NCI-H510A treated with DMSO at 0.1 percent for 48 hours (cell line): Measurements from ENCODE around the gene PKP2.

ENCODE experiments used
- DNase-seq: peaks from one replicate; lab custom pipeline; 2025; lab: John Stamatoyannopoulos, UW

PKP2 gene

GRCh38 chr12:32896432-32897280, at the start of gene PKP2:
TSS of gene PKP2 (minus strand) at chr12:32896777. CDS start at chr12:32896731, 46 bp downstream.
- peak; percentile 72 for DNase-seq

- DNase-seq = no peak
Measured at GRCh38 chr12:32944195-32944594, 47.6 kb upstream of the PKP2 start.

GRCh38 chr12:32939801-32940200, 43.2 kb upstream of the PKP2 start:
- no peak for DNase-seq

GRCh38 chr12:32926963-32927362, 30.4 kb upstream of the PKP2 start:
- DNase-seq = no peak

- no peak for DNase-seq
Measured at GRCh38 chr12:32926356-32926755, 29.8 kb upstream of the PKP2 start.

- no peak for DNase-seq
Measured at GRCh38 chr12:32922546-32923297, 26.1 kb upstream of the PKP2 start.

- no peak for DNase-seq
Measured at GRCh38 chr12:32921397-32921796, 24.8 kb upstream of the PKP2 start.

GRCh38 chr12:32920506-32921085, 24.0 kb upstream of the PKP2 start:
- DNase-seq = no peak

GRCh38 chr12:32918890-32919801, 22.6 kb upstream of the PKP2 start:
- DNase-seq = no peak

GRCh38 chr12:32917094-32917611, 20.6 kb upstream of the PKP2 start:
- DNase-seq = no peak

GRCh38 chr12:32907898-32908476, 11.4 kb upstream of the PKP2 start:
- no peak for DNase-seq

- DNase-seq = no peak
Measured at GRCh38 chr12:32907166-32907565, 10.6 kb upstream of the PKP2 start.

GRCh38 chr12:32906399-32907165, 10.0 kb upstream of the PKP2 start:
- DNase-seq = no peak

- no peak for DNase-seq
Measured at GRCh38 chr12:32903763-32904162, 7.2 kb upstream of the PKP2 start.

GRCh38 chr12:32903318-32903717, 6.7 kb upstream of the PKP2 start:
- DNase-seq = no peak

GRCh38 chr12:32902287-32902997, 5.9 kb upstream of the PKP2 start:
- no peak for DNase-seq

- no peak for DNase-seq
Measured at GRCh38 chr12:32901553-32901952, 5.0 kb upstream of the PKP2 start.

- DNase-seq = peak; percentile 56
Measured at GRCh38 chr12:32897687-32898573, 1.4 kb upstream of the PKP2 start.

- no peak for DNase-seq
Measured at GRCh38 chr12:32897281-32897610, 669 bp upstream of the PKP2 start.
